GM18520 (cell line): Measurements from ENCODE around the gene PDK4.
"Not testable (repeated sequence)": the region's sequence is repeated elsewhere in the genome, so short reads cannot be mapped to it uniquely, and the experiment has no call there.

ENCODE experiments used
- ATAC-seq: cut with Tn5 transposase; IDR thresholded peaks from one replicate; pipeline ENCODE4 v1.9.1; 2021; ENCODE audit not compliant: unreplicated experiment

Gene PDK4

DNA sequence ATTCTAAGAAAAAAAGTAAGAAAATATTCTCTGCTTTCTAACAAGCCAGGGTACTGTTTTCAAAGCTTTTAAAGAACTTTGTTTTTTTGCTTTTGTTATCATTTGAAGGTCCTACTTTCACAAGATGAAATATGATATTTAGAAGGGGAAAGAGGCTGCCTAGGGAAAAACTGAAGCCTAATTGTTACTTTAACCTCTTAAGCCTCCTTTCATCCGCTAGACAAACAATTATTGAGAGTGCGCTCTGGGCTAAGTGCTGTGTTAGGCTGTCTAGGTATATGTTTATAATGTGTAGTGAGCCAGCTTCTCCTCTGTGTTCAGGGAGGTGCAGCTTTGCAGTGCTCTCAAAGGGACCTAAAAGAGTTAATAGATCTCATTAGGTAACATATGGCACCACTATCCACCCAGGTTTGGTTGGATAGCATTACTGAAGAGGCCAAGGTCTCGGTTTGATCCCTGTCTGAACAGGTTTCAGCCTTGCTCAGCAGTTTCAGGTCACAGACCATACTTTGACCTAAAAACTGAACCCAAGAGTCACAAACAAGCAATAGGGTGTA is 17.9 kb downstream of the PDK4 start:
- no peak for ATAC-seq

DNA sequence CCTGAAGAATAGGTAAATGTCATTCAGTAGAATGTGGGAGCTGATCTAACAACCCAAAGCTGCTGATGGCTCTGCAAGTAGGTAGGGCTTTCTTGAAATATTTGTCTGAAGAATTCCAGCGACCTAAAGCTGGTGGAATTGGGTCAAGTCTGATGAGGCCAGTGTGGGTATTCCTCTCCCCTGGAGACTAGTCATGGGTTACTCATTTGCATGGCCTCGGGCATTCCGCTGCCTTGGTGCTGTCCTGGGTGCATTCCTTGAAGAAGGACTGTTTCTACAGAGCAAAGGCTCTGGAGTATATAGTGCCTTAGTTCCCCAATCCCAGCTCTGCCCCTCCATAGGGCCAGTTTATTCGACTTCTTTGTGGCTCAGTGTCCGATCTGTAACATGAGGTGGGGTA is 19.2 kb downstream of the PDK4 start:
- no peak for ATAC-seq

DNA sequence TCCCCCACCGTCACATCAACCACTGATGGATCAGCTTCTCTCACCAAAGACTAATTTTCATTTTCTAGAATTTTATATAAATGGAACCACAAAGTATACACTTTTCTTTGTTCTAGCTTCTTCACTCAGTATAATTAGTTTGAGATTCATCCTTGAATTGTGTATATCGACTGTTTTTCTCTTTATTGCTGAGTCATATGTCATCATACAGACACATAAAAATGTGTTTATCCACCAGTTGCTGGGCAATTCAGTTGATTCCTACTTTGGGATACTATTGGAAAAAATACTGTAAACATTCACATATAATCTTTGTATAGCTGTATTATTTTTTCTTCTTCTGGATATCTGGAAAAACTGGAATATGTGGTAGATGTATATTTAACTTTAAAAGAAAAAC is 26.6 kb downstream of the PDK4 start:
- ATAC-seq: no peak

DNA sequence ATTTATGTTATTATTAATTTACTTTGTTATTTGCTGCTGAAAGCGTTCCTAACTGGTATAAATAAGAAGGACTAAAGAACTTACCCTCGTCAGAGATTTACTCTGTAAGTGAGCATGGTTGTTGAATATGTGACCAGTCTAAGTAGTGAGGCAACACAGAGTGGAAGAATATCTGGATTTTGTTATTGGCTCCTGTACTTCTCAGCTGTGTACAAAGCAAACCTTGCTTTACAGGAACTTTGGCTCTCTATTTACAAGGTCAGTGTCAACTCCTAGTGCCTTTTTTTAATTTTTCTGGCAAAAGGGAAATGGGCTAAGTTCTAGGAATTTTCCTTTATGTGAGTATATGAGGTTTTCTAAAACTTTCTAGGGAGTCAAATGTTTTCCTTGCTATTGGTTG is 35.6 kb downstream of the PDK4 start:
- no peak for ATAC-seq

DNA sequence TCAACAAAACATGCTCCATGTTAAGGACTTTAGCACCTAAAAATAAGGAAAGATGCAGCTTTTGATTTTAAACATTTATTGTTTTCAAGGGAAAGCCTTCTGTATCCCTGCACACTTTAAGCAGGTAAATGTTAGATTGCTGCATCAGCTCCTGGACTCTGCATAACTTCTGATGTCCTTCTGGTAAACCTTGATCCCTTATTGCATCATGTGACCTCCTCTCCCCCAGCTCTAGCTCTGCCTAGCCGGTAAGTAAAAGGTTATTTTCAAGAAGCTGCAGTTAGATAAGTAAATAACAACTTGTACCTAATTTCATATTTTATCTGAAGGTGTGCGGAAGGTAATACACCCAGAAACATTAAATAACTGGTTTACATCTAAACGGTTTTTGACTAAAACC is 37.5 kb downstream of the PDK4 start:
- ATAC-seq: no peak

DNA sequence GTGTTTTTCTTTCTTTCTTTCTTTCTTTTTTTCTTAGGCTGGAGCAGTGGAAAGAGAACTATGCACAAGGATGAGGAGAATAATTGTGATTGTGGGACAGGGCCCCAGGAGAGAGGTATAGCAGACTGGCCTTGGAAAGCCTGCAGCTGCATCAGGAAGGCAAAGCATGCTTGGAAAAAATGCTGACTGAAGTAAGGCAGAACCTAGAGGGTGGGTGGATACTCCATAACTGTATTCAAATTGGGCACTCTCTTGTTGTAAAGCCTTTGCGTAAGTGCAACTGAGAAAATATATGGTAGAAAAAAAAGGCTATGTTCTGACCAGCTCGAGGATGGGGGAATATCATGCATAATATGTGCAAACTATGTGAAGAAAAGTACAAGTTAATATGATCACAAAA is 39.5 kb downstream of the PDK4 start:
- no peak for ATAC-seq

DNA sequence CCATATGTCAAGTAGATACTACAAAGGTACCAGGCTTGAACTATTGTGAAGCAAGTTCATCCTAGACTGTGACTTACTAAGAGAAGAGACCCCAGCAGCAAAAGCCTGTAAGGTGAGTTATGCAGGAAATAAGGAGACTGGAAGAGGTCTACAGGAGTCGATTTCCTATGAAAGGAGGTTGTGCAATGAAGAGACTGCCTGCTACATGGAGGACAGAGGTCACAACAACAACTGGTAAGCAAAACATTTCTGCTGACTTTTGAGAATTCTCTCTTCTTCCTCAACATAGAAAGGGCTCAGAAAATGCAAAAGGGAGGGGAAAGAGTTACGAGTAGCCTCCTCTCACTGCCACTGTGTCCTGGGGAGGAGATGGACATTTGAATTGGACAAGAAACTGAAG is 42.4 kb downstream of the PDK4 start:
- no peak for ATAC-seq

DNA sequence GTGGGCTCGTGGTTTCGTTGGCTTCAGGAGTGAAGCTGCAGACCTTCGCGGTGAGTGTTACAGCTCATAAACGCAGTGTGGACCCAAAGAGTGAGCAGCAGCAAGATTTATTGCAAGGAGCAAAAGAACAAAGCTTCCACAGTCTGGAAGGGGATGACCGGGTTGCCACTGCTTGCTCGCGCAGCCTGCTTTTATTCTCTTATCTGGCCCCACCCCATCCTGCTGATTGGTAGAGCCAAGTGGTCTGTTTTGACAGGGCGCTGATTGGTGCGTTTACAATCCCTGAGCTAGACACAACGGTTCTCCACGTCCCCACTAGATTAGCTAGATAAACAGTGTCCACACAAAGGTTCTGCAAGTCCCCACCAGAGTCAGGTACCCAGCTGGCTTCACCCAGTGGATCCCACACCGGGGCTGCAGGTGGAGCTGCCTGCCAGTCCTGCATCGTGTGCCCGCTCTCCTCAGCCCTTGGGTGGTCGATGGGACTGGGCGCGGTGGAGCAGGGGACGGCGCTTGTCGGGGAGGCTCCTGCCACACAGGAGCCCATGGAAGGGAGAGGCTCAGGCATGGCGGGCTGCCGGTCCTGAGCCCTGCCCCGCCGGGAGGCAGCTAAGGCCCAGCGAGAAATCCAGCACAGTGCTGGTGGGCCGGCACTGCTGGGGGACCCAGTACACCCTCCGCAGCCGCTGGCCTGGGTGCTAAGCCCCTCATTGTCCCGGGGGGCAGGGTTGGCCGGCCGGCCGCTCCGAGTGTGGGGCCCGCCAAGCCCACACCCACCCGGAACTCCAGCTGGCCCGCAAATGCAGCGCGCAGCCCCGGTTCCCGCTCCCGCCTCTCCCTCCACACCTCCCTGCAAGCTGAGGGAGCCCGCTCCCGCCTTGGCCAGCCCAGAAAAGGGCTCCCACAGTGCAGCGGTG is 44.0 kb downstream of the PDK4 start:
- ATAC-seq: not testable (repeated sequence)

DNA sequence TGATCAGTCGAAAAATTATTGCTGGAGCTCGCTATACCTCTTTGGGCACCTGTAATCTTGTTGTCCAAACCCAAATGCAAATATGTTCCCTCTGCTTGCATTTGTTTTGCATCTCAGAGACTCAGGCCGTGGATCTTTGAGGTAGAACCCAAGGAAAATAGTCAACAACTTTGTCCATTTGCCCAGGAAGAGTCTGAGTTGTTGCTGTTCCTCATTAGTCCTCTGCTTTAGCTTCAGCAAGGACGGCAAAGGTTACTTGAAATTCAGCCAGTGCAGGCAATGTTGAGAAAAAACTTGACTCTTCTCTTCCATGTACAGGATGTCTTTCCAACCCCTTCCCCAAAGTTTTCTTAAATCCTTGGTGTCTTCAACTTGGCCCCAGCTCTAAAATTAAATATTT is 45.8 kb downstream of the PDK4 start:
- no peak for ATAC-seq

DNA sequence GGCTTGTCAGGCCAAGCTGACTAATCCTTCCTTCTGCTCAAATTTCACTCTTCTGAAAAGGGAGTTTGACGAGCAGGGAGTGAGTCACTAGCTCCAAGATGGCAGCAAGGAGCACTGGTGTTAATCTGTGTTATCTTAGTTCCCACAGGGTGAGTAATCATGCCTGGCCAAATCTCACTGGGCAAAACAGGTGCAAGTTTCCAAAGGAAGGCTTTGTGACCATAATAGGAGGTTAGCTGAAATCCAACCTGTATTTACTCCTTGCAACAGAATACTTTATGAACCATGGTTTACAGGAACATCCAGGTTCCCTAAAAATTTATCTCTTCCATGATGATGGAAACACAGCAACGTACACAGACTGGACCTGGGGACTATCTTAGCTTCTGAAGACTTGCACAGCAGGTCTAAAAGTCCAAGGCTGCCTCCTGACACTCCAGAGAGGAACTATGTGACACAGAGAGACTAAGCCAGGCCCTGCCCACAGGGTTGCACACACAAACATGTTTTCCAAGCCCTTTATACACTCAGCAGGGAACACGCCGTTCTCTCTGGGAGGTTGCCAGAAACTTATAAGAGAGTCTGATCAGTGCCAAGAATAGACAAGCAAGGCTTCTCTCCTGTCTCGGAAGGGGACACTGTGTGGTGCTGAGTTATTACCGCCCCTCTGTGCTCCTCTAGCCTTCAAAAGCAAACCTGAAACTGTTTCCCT is 46.3 kb downstream of the PDK4 start:
- no peak for ATAC-seq

DNA sequence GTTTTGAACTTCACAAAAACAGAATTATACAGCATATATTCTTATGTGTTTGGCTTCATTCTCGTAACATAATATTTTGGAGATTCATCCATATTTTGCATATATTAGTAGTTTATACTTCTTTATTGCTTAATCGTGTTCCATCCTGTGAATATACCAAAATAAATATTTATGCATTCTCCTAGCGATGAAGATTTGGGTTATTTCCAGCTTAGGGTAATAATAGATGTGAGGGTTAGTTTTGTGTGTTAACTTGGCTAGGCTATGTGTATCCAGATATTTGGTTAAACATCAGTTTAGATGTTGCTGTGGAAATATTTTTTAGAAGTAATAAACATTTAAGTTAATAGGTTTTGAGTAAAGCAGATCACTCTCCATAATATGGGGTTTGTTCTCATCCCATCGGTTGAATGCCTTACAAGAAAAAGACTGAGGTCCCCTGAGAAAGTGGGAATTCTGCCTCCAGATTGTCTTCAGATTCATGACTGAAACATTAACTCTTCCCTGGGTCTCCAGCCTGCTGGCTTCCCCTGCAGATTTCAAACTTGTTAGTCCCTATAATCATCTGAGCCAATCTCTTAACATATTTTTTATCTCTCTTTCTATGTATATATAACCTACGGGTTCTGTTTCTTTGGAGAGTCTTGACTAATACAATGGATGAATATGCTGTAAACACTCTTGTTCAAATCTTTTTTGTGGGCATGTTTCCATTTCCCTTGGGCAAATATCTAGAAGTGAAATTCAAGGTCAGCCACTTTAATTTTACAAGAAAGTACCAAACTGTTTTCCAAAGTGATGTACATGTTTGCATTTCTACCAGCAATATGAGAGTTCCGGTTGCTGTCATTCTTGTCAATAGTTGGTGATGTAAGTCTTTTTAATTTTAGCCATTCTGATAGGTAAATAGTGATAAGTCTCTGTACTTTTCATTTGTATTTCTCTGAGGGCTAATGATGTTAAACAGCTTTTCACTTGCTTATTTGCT is 48.7 kb downstream of the PDK4 start:
- no peak for ATAC-seq

DNA sequence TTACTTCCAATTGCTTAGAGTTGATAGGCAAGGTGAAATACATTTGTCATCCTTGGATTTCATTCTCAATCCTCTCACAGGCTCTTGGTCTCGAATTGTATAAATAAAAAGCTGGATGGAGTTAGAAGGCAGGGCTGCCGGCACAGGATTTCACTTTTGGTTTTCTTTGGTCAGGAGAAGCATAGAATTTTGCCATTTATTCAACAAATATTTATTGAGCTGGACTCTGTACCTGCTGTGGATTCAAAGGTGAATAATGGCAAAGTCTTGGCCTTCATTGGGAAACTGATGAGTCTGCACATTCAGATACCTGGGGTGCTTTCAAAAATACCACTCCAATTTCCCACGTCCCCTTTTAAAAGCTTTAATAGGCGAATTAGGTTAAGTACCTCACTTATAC is 49.7 kb downstream of the PDK4 start:
- no peak for ATAC-seq

DNA sequence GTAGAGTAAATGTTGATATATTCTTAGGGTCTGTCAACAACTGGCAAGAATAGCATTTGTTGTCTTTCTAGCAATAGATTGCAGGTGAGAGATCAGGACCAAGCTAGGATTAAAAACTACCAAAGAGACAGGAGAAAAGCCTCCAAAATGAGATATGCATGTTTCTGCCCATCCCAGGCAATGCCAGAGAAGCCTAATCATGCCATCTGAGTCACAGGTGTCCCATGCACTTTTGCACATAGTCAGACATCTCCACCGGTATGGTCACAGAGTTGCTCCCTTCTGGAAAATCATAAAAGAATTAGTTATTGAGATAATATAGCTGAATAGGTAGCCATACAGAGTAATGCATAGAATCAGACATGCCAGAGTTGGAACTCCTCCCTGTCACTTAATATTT is 50.6 kb downstream of the PDK4 start:
- no peak for ATAC-seq

DNA sequence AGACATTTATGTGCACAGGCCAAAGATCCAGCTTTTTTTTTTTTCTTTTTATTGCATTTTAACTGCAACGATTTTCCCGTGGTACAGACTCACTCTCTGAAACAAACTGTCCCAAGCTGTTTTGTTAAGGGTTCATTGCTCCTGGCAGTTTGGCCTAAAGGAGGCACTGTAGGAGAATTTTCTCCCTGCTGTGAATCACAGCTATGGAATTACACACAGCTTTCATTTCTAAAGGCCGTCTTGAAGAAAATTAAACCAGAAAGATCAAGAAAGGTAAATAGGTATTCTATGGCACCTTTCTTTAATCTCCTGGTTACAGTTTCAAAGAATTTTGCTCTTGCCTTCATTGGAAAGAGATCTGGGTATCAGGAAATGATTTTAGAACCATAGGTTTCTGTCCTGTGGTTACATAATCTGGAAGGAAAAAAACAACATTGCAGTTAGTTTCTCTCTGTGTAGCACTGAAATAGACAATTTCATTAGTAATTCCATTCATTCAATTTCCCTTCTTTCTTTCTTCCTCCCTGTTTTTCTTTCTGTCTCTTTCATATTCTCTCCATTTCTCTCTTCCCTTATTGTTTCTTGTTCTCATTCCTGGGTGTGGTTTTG is 51.2 kb downstream of the PDK4 start:
- no peak for ATAC-seq

DNA sequence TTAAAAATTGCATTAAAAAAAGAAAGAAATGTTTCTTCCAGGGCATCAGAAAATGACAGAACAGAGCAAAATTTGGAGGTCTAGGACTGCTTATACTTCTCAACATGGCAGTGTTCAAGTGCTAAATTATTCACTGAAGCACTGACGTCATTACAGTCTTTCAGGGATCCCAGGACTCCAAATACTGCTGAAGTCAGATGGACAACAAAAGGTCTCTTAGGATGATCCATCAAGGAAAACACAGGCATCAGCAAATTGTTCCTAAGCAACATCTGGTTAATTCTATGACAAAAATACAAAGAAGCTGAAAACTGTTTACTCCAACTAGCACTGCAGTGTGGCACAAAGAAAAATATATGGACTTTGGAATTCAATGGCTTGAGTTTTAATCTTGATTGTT is 52.1 kb downstream of the PDK4 start:
- no peak for ATAC-seq

DNA sequence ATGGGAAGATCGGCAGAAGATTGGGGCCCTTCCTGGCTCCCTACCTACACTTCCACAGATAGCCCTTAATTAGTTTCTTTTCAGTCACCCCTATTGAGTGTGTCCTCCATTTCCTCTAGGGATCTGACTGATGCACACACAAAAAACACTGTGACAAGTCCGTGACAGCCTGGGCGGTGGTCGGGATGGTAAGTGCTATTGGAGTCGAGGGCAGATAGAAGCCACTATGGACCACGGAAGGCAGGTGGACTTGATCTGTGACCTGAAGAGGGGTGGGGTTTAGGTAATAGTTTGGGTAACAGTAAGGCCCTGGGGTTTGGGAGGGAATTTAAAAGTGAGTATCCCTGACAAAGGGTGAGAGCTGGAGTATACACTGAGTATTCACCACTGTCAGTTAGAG is 53.0 kb downstream of the PDK4 start:
- ATAC-seq: no peak

DNA sequence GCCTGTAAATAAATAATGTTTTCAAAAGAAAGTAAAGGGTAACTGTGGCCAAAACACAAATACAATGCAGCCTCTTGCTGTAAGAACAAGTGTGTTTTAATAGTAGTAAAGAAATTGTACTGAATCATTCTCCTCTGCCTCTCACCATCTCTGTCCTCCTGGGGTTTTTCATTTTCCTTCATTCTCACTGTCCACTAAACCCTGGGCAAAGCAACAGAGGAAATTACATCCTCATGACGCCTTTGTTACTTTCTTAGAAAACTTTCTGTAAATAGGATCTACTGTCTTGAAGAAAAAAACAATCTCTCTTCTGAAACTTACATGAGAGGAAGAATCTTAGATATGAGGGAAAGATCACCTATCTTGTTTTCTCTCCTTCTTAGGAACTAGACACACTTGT is 56.0 kb downstream of the PDK4 start:
- ATAC-seq: no peak

DNA sequence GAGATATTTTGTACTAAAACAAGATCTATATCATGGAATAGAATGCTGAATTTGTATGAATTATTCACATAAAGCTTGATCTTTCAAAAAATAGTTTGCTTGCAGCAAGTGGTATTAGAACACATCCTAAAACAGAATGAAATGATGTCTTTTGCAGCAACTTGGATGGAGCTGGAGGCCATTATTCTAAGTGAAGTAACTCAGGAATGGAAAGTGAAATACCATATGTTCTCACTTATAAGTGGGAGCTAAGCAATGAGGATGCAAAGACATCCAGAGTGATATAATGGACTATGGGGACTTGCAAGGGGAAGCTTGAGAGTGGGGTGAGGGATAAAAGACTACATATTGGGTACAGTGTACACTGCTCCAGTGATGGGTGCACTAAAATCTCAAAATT is 56.9 kb downstream of the PDK4 start:
- no peak for ATAC-seq

DNA sequence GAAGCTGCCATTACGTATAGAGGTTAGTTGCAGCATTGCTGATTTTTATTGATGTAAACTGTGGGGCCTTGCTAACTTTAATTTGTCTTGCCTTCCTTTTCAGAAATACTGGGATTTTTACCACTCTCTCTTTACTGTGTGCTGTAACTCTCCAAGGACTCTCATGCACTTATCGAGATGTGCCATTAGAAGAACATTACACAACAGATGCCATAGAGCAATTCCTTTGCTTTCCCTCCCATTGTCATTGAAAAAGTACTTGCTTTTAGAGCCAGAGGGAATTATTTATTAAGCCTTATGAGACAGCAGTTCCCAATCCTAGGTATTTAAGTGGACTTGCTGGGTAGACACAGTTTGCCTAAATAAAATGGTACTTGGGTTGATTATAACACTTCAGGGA is 58.8 kb downstream of the PDK4 start:
- ATAC-seq: no peak

DNA sequence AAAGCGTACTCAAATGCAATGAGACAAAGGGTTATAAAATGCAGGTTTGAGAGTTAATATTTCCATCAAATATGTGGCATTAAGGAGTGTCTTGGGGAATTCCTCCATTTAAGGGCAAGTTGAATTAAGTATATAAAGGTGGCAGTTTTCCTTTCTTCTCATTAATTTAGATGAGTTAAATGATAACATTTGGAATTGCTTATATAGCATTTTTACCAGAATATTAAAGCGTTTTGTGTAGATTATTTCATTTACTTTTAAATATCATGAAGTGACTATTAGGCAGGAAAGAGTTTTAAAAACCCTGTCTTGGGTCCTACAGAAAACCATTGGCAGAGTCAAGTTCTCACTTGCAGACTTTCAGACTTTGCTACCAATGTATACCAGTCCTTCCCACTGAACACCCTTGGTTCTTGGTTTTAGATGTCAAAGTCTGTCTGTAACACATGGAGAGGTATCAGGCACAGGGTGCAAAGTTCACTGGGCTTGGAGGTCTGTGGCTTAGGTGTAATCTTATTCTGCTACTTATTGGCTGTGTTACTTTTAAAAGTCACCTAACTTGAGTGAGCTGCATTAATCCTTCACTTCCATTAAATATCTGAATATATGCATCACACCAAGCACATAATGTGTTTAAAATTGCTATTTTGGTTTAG is 59.5 kb downstream of the PDK4 start:
- ATAC-seq: no peak
